ENCODE data around the gene ALDH9A1.

- TF ChIP-seq CTCF (IDR thresholded peaks at IDR 0.05; ENCODE audit: control extremely low read depth in 1 of 3, insufficient read depth in 1 of 3, low read depth in 1 of 3, low read length in 3 of 3) (no peak), SP2 (IDR thresholded peaks at IDR 0.05; ENCODE audit: low read length) (no peak), TBP (IDR thresholded peaks at IDR 0.05; ENCODE audit: low read depth, low read length) (no peak), SP4 (IDR thresholded peaks at IDR 0.05; ENCODE audit: low read length) (no peak), POLR2AphosphoS5 (IDR thresholded peaks at IDR 0.05; ENCODE audit: low read depth, low read length) (no peak), EP300 (IDR thresholded peaks at IDR 0.05; ENCODE audit: borderline replicate concordance in 1 of 2, low read depth in 2 of 2, low read length in 2 of 2) (no peak), POLR2A (IDR thresholded peaks at IDR 0.05; ENCODE audit: control extremely low read depth in 1 of 2, low read depth in 2 of 2, low read length in 2 of 2) (no peak), RFX5 (IDR thresholded peaks at IDR 0.05; ENCODE audit: borderline replicate concordance, low read depth, low read length) (no peak), CEBPB (IDR thresholded peaks at IDR 0.05; ENCODE audit: low read depth, low read length) (no peak)
These were observed 64.0 kb downstream of the ALDH9A1 start for GRCh38 chr1:165634154-165634921.

All from H1 (cell line).